ENCODE results near the gene COL25A1. TPM values are rescaled to one million over a fixed set of nuclear protein-coding genes. Genes with fewer than 3 reads are reported as not detected.
"Not testable (repeated sequence)": the region's sequence is repeated elsewhere in the genome, so short reads cannot be mapped to it uniquely, and the experiment has no call there.

Gene COL25A1
- polyA plus RNA-seq, 2 of the 4 experiments (the other 2 are of a cell fraction) = not detected

GRCh38 chr4:109022961-109023360 is 279.5 kb downstream of the COL25A1 start (continued):
- no peak for TF ChIP-seq RNF2 (IDR thresholded peaks at IDR 0.05; ENCODE audit: borderline replicate concordance, low read depth)

GRCh38 chr4:109021630-109022029 is 280.8 kb downstream of the COL25A1 start:
- ATAC-seq; DNase-seq (ENCODE audit: low read depth in 1 of 2, low spot score in 1 of 2); H3K9me3 ChIP-seq; H3K27ac ChIP-seq; H3K4me1 ChIP-seq; H3K4me3 ChIP-seq; FAIRE-seq; CTCF ChIA-PET; H3K4me2 ChIP-seq; POLR2A ChIA-PET: not testable (repeated sequence)
- 50% methylated on average over 6 of the region's 6 CpGs for whole genome bisulfite sequencing (ENCODE audit: missing lambda C conversion rate)

- no peak overlapping the region for H3K4me3 ChIP-seq
- WGBS (ENCODE audit: missing lambda C conversion rate) = 69% methylated on average over 4 of the region's 4 CpGs
- no peak overlapping the region for H3K27ac ChIP-seq
- no peak for ATAC-seq
- ChIA-PET POLR2A (no interaction called here), CTCF (no interaction called here)
- DNase-seq (ENCODE audit: low read depth in 1 of 2, low spot score in 1 of 2) = no peak
- H3K9me3 ChIP-seq = no peaks in the 10 kb centered on the region
- H3K4me2 ChIP-seq = no peak overlapping the region
- no peaks in the 10 kb centered on the region for H3K4me1 ChIP-seq
- no peak for FAIRE-seq
- TF ChIP-seq ZFP36 (IDR thresholded peaks at IDR 0.05; ENCODE audit: borderline replicate concordance, partially characterized antibody) (no peak), MAX (IDR thresholded peaks at IDR 0.05) (no peak), KDM1A (IDR thresholded peaks at IDR 0.05; ENCODE audit: low read depth) (no peak), MAFK (IDR thresholded peaks at IDR 0.05; ENCODE audit: partially characterized antibody) (no peak), ESRRA (IDR thresholded peaks at IDR 0.05; ENCODE audit: borderline replicate concordance, low read length) (no peak), FOXS1 (CRISPR knock-in tag; IDR thresholded peaks at IDR 0.05) (no peak), CBX2 (IDR thresholded peaks at IDR 0.05; ENCODE audit: borderline replicate concordance, low read depth) (no peak), ZNF302 (CRISPR knock-in tag; IDR thresholded peaks at IDR 0.05) (no peak), RFX5 (IDR thresholded peaks at IDR 0.05) (no peak), NR3C1 (IDR thresholded peaks at IDR 0.05) (no peak), EP300 (IDR thresholded peaks at IDR 0.05) (no peak), NPAS2 (CRISPR knock-in tag; IDR thresholded peaks at IDR 0.05; ENCODE audit: borderline replicate concordance) (no peak), USF2 (IDR thresholded peaks at IDR 0.05) (no peak), PBX3 (IDR thresholded peaks at IDR 0.05) (no peak), NFE2L2 (conservative IDR thresholded peaks at IDR 0.05; ENCODE audit: low read length) (no peak), SMC3 (IDR thresholded peaks at IDR 0.05) (no peak), BHLHE40 (IDR thresholded peaks at IDR 0.05; ENCODE audit: low read depth, low read length) (no peak), CHD4 (IDR thresholded peaks at IDR 0.05; ENCODE audit: borderline replicate concordance) (no peak), ZSCAN20 (CRISPR knock-in tag; IDR thresholded peaks at IDR 0.05) (no peak)
These were observed 281.6 kb downstream of the COL25A1 start for GRCh38 chr4:109020861-109021260.

- no peak for FAIRE-seq
- Histone ChIP-seq H3K4me3 (no peak overlapping the region), H3K4me1 (no peaks in the 10 kb centered on the region), H3K4me2 (no peak overlapping the region), H3K27ac (no peak overlapping the region), H3K9me3 (no peaks in the 10 kb centered on the region)
- ChIA-PET CTCF (no interaction called here), POLR2A (no interaction called here)
- ATAC-seq = no peak
- TF ChIP-seq MAX (IDR thresholded peaks at IDR 0.05) (no peak), PHF8 (IDR thresholded peaks at IDR 0.05; ENCODE audit: borderline replicate concordance, low read depth) (no peak), HOXB13 (CRISPR knock-in tag; IDR thresholded peaks at IDR 0.05; ENCODE audit: low read depth) (no peak), JUN (IDR thresholded peaks at IDR 0.05) (no peak), RCOR1 (IDR thresholded peaks at IDR 0.05; ENCODE audit: low read depth, low read length) (no peak), CHD2 (IDR thresholded peaks at IDR 0.05; ENCODE audit: low read length, partially characterized antibody) (no peak)
- DNase-seq (ENCODE audit: low read depth in 1 of 2, low spot score in 1 of 2) = no peak
- WGBS (ENCODE audit: missing lambda C conversion rate) = 7% methylated on average over 3 of the region's 5 CpGs
These were observed 286.3 kb downstream of the COL25A1 start for GRCh38 chr4:109016200-109016599.
